Right forelimb (tissue), 1 donor: ENCODE data around the gene DZIP1L.
"Not testable (repeated sequence)": the region's sequence is repeated elsewhere in the genome, so short reads cannot be mapped to it uniquely, and the experiment has no call there.

Source experiments
- DNase-seq: peaks from one replicate; pipeline ENCODE4 v3.0.0-alpha.2; 2018

DZIP1L gene, protein sequence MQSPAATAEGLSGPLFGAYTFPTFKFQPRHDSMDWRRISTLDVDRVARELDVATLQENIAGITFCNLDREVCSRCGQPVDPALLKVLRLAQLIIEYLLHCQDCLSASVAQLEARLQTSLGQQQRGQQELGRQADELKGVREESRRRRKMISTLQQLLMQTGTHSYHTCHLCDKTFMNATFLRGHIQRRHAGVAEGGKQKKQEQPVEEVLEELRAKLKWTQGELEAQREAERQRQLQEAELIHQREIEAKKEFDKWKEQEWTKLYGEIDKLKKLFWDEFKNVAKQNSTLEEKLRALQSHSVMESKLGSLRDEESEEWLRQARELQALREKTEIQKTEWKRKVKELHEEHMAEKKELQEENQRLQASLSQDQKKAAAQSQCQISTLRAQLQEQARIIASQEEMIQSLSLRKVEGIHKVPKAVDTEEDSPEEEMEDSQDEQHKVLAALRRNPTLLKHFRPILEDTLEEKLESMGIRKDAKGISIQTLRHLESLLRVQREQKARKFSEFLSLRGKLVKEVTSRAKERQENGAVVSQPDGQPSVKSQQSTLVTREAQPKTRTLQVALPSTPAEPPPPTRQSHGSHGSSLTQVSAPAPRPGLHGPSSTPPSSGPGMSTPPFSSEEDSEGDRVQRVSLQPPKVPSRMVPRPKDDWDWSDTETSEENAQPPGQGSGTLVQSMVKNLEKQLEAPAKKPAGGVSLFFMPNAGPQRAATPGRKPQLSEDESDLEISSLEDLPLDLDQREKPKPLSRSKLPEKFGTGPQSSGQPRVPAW

DNA sequence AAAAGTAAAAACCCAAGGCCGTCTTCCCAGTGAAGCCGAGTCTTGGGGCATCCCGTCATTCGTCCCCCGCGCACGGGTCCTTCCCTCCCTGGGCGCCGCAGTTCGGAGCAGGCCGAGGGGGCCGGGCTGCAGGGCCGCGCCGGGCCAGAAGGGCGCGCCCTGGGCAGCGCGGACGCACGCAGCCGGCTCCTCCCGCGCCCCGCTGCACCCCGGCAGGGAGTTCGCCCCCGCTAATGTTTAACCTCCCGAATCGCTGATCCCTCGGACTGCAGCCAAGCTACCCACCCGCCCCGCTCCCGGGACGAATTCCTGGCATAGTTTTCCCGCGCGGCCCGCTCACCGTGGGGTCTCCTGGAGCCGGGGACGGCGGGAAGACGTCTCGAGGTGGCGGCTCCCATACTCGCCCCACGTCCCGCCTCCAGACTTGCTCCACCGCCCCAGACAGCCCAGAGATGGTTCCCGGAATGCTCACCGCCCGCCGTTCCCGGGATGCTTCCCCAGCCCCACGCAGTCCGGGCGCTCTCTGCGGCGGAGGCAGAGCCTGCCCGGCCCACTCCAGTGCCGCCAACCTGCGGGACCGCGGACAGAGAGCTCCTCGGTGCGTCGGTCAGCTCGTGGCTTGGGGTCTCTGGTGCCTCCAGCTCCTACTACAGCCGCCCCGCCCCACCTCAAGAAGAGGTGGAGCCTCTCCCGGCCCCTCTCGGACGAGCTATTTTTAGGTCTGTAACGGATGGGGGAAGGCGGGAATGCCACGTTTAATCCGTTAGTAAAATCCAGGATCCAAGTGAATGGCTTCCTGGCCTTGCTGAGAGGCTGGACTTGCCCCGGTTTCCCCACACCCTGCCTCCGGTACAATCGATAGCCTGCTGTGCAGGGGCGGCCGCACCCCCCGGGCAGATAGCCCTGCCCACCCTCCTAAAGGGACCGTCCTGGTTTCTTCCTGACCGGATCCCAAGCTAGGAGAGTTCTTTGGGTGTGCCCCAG lies at the start of gene DZIP1L:
DZIP1L (minus strand) TSS at position 621 of the 984 bp plus-strand sequence. CDS start 11,637 bp downstream, outside the sequence.
- peak; percentile 90 for DNase-seq

DNA sequence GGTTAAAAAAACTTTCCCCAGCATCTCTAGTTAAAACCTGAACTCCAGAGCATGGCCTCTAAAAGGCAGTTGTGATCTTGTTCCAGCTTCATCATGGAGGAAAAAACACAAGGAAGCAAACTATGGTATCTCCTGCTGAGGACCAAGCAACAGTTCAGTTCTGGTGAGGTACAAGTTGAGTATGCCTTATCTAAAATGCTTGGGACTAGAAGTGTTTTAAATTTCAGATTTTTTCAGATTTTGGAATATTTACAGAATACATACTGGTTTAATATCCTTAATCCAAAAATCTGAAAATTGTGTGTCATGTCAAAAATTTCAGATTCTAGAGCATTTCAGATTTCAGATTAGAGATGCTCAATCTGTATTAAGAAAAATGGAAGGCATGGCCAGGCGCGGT lies 49.7 kb upstream of the DZIP1L start:
- DNase-seq = no peak

DNA sequence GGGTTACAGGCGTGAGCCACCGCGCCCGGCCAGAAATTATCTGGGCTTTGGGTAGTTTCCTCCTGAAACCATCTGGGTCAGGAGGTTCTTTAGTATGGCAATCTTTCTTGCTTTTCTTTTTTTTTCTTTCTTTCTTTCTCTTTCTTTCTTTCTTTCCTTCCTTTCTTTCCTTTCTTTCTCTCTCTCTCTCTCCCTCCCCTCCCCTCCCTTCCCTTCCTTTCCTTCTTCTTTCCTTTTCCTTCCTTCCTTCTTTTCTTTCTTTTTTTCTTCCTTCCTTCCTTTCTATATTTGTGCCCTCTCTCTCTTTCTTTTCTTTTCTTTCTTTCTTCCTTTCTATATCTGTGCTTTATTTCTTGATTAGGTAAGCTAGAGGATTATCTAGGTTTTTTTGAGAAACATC lies 42.3 kb upstream of the DZIP1L start:
- DNase-seq = no peak

DNA sequence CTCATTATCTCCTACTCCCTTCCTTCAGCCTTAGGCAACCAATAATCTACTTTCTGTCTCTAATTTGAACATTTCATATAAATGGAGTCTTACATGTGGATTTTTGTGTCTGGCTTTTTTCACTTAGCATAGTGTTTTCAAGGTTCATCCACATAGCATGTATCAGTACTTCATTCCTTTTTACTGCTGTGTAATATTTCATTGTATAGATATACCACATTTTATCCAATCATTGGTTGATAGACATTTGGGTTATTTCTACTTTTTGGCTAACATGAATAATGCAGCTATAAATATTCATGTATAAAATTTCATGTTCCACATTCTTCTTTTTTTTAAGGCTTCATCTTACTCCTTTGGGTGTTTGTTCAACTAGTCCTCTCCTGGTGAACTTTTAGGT lies 39.1 kb upstream of the DZIP1L start:
- DNase-seq = no peak

DNA sequence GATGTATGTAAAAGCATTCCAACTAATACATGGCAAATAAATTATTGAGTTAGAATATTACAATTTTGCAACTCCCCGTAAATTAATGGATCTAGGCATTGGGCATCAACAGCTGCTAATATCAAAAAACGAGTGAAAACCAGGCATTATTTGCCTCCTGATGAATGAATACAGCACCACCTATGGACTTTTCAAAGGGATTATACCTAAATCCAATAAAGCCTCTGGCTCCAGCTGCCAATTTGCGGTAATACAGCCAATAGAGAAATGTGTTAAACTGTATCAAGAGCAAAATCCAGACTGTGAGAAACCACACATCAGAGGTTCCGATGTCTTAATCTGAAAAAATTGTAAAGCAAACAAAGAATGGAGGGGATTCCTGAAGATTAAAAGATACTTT lies 33.1 kb upstream of the DZIP1L start:
- DNase-seq = no peak

DNA sequence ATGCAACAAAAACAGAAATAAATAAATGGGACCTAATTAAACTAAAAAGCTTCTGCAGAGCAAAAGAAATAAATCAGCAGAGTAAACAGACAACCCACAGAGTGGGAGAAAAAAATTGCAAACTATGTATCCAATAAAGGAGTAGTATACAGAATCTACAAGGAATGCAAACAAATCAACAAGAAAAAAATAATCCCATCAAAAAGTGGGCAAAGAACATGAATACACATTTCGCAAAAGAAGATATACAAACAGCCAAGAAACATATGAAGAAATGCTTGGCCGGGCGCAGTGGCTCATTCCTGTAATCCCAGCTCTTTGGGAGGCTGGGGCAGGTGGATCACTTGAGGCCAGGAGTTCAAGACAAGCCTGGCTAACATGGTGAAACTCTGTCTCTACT lies 26.8 kb upstream of the DZIP1L start:
- DNase-seq = not testable (repeated sequence)

DNA sequence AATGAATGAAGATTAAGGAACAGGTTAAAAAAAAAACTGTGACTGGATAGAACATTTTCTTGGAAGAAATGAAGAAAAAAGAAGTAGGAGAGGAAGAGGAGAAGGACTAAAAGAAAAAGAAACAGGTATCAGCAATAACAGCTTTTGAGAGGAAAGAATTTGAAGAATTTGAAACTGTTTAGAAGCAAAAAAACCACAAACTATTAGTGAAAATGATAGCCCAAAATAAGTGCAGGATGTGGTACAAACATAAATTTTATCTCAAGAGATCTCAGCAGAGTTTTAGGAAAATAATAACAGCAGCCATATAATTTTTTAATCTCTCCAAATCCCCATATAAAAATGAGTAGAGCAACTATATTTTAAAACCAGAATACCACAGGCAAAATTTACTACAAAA lies 25.5 kb upstream of the DZIP1L start:
- DNase-seq = no peak

DNA sequence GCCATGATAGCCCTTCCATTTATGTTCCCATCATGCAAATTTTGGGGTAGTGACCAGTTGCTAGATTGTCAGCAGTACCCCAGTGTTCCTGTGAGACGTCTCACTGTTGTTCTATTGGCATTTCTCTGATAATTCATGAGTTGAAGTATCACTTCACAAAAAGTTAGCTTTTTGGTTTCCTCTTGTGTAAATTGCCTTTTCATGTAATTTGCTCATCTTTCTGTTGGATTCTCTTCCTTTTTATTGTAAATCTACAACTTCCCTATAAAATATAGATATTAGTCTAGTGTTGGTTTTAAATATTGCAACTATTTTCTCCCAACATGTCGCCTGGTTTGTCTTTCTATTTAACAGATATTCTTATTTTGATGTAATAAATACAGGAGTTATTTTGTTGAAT lies 24.3 kb upstream of the DZIP1L start:
- no peak for DNase-seq

DNA sequence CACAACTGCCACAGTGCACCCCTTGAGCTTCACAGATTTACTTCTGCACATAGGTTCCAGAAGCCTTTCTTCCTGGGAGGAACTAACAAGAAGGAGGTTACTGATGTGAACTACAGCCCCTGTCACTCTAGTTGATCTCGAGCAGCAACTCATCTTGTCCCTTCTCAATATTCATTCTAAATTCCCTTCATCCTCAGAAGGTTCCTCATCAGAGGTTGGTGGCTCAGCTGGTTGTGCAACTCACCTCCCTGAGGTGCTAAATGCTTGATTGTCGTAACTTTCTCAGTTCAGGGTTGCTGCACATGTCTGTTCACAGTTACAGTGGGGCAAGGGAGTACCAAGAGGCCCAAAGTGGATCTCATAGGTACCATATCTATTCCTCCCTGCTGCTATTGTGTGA lies 22.5 kb upstream of the DZIP1L start:
- DNase-seq = no peak

DNA sequence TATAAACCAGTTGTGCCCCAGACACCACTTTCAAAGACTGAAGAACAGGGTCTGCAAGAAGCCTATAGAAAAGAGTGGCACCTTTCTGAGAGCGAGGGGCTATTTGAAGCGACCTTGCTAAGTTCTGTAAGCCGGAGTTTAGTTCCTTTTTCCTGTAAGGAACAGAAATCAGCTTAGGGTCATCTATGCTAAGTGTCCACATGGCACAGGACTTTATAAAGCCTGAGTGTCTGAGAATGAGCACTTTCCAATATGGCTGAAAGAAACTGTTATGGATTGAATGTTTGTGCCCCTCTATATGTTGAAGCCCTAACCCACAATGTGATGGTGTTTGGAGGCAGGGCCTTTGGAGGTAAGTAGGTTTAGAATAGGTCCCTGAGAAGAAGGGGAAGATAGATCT lies 20.8 kb upstream of the DZIP1L start:
- no peak for DNase-seq

DNA sequence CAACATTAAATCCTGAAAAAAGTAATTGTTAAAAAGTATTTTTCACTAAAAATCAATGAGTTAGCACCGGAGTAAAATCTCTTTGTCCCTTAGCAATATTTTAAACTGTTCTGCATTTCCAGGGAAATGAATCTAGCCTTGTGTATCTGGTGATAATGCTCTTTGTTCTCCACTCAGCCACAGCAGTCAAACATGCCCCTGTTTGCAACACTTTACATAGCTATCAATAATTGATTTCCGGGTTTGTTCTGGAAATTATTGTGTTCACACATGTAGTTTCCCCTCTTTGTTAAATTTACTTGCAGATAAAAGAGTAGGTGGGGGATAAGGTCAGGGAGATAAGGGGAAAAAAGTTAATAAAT lies 20.4 kb upstream of the DZIP1L start:
- no peak for DNase-seq

DNA sequence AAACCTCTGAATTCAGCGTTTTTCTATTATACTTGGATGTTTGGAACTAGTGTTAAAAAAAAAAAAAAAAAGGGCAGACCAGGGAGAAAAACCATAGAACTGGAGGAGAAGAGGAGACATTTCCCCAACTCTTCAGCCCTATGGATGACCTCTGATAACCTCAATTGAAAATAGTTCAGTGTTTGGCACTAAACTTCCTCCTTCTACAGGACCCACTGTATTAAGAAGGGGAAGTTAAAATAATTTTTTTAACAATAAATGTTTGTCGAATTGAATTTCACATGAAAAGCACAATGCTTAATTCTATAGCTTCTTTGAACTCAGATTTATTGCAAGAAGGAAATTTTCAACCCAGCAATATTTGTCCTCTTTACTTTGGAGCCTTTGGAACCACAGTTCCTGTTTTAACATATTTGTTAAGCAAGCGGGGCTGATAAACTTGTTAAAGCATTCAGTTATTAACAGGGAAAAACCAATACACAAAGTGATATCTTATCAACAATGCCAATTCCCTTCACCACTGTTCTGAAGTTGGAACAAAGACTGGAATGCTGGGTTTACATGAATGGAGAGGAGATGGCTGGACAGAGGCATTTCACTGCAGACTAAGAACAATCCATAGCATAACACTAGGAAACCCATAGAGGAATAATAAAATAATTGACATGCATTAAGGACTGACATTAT lies 19.9 kb upstream of the DZIP1L start:
- no peak for DNase-seq

DNA sequence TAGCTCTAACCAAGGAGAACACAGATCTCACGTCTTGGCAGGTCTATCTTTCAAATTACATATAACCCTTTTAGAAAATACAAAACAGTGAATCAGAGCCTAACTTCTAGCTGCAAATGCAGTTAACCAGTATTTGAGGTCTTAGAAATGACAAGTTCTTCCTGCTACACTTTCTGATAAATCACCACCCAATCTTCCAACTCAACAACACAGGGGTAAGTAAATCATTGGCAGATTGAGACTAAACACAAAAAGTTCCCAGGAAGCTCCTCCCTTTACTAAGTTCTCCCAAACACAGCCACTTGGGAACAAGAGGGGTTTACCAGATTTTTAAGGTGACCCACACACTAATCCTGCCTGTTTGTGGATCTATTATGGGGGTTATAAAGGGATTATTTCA lies 16.8 kb upstream of the DZIP1L start, which contains the start of gene A4GNT:
A4GNT (minus strand) TSS at position 152 of the 400 bp plus-strand sequence. CDS start 1,134 bp downstream, outside the sequence.
- no peak for DNase-seq

DNA sequence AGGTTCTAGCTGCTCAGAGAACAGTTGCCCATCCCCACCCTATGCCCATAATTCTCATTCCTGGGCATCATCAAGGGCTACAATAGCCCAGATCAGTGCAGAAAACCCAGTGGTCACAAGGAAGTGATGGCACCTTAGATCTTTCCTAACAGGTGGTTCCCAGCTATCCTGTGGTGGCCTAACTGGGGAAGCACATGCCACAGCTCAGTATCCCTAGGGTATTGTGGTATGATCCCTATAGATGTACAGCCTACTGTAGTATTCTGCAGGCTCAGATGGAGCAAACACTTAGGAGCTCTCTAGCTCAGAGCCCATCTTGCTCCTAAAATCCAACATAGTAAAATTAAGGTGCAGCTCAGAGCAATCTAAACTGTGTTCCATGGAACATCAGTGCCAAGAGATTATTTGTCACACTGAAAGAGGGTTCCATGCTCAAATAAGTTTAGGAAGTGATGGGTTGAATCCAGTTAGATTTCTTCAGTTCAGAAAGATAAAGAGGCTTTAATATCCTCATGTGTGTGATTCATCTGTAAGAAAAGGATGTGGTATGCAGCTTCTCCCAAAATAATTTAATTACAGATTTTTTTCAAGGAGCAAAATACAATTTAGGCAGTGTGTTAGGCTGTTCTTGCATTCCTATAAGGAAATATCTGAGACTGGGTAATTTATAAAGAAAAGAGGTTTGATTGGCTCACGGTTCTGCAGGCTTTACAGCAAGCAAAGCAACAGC lies 12.4 kb upstream of the DZIP1L start:
- no peak for DNase-seq

DNA sequence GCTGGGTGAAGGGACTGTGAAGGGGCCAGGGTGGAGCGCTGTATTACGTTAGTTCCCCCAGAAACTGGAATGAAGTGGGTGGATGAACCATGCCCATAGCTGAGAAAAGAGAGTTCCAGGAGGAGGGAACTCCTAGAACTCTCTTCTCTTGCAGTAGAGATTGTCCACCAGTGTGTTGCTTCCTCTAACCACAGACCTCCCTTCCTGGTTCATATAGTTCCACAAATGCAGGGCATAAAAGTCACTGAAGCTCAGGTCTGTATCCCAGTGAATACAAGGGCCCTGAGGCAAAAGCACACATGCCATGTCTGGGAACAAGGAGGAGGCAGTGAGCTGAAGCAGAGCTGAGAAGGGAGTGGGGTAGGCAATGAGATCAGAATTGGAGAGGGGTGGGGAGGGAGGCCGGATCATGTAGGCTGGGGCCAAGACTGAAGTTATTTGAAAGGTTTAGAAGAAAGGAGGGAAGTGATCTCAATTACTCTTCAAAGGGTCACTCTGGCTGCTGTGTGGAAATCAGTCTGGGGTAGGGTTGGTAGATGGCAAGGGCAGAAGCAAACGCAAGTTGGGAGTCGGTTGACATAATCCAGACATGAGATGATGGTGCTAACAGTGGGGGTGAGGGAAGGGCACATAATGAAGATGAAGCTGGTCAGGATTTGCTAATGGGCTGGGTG lies 10.3 kb upstream of the DZIP1L start:
- DNase-seq = no peak

DNA sequence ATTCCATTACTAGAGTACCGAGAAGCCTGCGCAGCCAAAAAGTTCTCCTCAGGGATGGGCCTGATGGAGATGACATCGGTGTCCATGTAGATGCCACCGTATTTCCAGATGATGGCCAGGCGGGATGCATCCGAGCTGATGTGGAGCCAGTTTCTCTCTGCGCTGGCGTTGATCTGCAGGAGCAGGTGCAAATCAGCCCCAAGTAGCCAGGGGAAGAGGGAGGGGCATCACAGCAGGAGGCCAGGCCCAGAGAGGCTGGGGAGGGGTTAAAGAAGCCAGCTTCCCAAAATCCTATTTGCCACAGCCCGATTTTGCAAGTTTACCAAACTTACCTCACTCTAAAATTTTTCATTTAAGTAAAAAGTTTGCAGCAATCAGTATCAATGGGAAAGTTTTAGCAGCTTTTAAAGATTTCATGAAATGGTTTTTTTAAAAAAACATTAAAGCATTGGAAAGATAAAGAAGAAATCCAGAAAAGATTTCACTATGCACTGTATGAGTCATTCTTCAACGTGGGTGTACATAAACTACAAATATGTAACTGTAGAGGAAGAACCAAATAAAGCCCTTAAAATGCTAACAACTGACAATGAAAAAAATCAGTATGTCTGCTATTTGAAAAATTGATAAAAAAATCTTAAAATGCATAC lies 9.4 kb upstream of the DZIP1L start:
- DNase-seq = no peak

DNA sequence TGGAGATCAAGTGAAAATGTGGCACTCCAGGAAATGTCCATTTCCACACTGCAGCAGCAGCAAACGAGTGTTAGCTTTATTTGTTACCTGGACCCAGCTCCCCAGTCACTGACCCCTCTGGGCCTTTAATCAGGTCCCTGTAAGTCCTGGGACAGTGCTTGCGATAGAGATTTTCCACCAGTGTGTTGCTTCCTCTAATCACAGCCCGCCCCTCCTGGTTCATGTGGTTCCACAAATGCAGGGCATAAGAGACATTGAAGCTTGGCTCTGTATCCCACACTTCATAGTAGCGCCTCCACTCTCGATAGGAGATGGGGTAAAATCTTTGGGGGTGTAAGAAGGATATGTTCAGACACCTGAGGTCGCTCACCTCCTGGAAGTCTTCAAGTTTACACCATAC lies 8.8 kb upstream of the DZIP1L start:
- no peak for DNase-seq

DNA sequence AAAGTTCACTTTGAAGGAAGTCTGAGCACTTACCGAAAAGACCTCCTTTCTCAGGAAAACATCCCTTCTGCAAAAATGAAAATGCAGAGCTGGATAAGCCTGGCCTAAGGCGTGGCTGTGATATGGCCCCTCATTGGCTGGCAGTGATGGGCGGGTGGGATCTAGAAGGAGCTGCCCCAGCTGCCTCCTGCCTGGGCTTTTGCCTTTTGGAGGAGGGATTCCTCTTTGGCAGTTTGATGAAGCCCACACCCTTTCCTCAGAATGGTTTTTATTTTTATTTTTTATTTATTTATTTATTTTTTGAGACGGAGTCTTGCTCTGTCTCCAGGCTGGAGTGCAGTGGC lies 4.0 kb upstream of the DZIP1L start:
- no peak for DNase-seq

DNA sequence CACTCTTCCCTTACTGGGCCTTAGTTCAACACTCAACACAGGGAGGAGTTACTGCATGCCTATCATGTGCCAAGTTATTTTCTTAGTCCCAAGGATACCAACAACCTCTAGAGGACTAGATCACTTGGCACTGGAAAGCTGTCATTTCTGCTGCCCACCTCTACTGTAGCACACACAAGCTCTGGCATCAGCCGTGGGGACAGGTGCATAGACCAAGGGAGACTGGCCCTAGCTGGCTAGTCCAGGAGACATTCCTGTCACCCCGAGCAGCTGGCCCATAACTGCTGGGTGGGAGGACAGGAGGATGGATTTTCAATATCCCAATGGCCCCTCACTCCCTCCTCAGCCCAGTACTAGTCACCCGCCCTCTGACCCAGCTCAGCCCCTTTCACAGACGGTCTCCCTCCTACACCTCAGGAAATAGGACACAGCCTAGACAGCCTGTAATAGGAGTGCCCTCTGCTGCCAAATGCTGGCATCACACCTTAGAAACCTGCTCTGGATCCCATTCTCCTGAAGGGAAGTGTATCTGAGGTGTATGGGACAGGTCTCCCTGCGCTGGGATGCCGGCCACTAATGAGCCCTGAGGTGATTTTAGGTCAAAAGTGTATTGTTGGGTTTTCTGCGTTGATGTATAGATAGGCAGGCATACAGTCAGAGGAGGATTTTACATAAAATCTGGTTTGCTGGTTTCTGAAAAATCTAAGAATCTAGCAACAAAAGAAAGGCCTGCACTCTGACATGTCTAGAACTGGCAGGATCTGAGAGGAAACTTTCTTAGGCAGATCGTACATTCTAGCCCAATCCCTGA lies 3.4 kb upstream of the DZIP1L start:
- DNase-seq = peak; percentile 79

DNA sequence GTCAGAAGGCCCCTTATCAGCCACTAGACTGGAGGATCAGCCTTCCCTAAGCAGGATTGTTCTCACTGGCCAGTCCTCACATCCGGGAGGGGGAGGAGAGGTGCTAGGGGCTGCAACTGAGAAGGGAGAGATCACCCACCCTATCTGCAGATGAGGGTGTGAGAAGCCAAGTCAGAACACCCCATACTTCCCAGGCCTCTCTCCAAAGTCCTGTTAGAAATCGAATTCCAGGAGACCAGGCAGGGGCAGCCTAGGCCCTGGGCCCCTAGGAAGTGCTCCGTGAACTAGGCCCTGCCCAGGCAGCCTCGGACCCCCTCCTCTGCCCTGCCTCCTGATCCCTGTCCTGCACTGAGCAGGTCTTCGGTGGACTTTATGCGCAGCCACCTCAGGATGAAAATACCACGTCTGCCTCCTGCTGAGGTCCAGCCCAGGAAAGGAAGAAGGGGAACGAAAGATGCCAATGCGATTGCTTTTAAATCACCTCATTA lies 933 bp downstream of the DZIP1L start:
- DNase-seq = peak; percentile 60
